Thyroid gland (tissue), 4 donors: ENCODE measurements around the gene SLC25A18.

Experiments
- CTCF ChIP-seq, 6 experiments: fragments of 200-600 bp in 3 of 6; fragments of 450-650 bp in 3 of 6; sonication (generic) in 3 of 6; IDR thresholded peaks; one replicate each; pipeline ENCODE4 v1.5.1; 2016 to 2019; ENCODE audit warnings: antibody characterized with exemption in 6 of 6, mild to moderate bottlenecking in 2 of 6, inconsistent platforms in 1 of 6, moderate library complexity in 1 of 6
- POLR2A ChIP-seq, 2 donors: fragments of 450-650 bp; IDR thresholded peaks; one replicate each; pipeline ENCODE4 v1.6.1; 2017; ENCODE audit warnings: antibody characterized with exemption in 2 of 2, mild to moderate bottlenecking in 2 of 2, moderate library complexity in 1 of 2

GRCh38 chr22:17575151-17575550 lies 11.9 kb downstream of the SLC25A18 start:
- TF ChIP-seq CTCF (IDR thresholded peaks at IDR 0.05) = no peak
- no peak for TF ChIP-seq POLR2A (IDR thresholded peaks at IDR 0.05)
